SK-N-SH (cell line): Measurements from ENCODE around the gene GPR89B.
"Not testable (repeated sequence)": the region's sequence is repeated elsewhere in the genome, so short reads cannot be mapped to it uniquely, and the experiment has no call there.

ENCODE experiments used
- CTCF ChIP-seq: fragments of 200-600 bp; sonication (generic); IDR thresholded peaks from 2 replicates; pipeline ENCODE4 v1.6.1; 2017; ENCODE audit warnings: antibody characterized with exemption, mild to moderate bottlenecking, moderate library complexity
- EZH2phosphoT487 ChIP-seq: fragments of 200-600 bp; sonication (generic); IDR thresholded peaks from 2 replicates; pipeline ENCODE4 v1.6.1; 2017; ENCODE audit warnings: low read depth, mixed run types, mild to moderate bottlenecking, antibody characterized with exemption, moderate library complexity, borderline replicate concordance
- FOXJ3 ChIP-seq: sonication (generic); formaldehyde crosslinking; IDR thresholded peaks from 2 replicates; pipeline ENCODE4 v1.5.1; 2020; ENCODE audit warnings: mild to moderate bottlenecking, missing genetic modification reagents
- MAX ChIP-seq: IDR thresholded peaks from 2 replicates; pipeline ENCODE4 v1.4.0; 2012; ENCODE audit warnings: low read depth
- MXI1 ChIP-seq: IDR thresholded peaks from 2 replicates; pipeline ENCODE4 v1.6.1; 2012; ENCODE audit warnings: mild to moderate bottlenecking, low read depth, low read length, improper control_type of control experiment
- PBX3 ChIP-seq: IDR thresholded peaks from 2 replicates; pipeline ENCODE4; 2012
- POLR2AphosphoS5 ChIP-seq: IDR thresholded peaks from 2 replicates; pipeline ENCODE4 v1.6.1; 2012; ENCODE audit warnings: low read depth, low read length
- RAD21 ChIP-seq: IDR thresholded peaks from 2 replicates; pipeline ENCODE4 v1.6.1; 2012; ENCODE audit warnings: mild to moderate bottlenecking, low read length
- RCOR1 ChIP-seq: fragments of 150-350 bp; IDR thresholded peaks from 2 replicates; pipeline ENCODE4 v1.6.1; 2017; ENCODE audit warnings: antibody characterized with exemption, low read length
- TEAD4 ChIP-seq: IDR thresholded peaks from 2 replicates; pipeline ENCODE4 v1.4.0; 2012; ENCODE audit warnings: mild to moderate bottlenecking, borderline replicate concordance; ENCODE audit not compliant: insufficient read depth
- YY1 ChIP-seq: IDR thresholded peaks from 2 replicates; pipeline ENCODE4 v1.4.0; 2012; ENCODE audit warnings: low read depth, mild to moderate bottlenecking

GRCh38 chr1:147992916-147993315 lies 64.7 kb downstream of the GPR89B start:
- not testable (repeated sequence) for TF ChIP-seq CTCF; MAX; PBX3; POLR2AphosphoS5; RAD21; TEAD4; MXI1; FOXJ3 (CRISPR knock-in tag); EZH2phosphoT487; RCOR1; YY1
